AG04449 (cell line): ENCODE measurements around the gene SERPINI2.

Experiments used
- CTCF ChIA-PET: fragments of 350-600 bp; formaldehyde crosslinking; extraction: SDS; loops from one replicate; lab custom pipeline; 2021; ENCODE audit warnings: antibody characterized with exemption; lab: Yijun Ruan, JAX
- POLR2A ChIA-PET: fragments of 400-600, 350-600 bp; formaldehyde crosslinking; extraction: SDS; loops from one replicate; lab custom pipeline; 2020; ENCODE audit warnings: antibody characterized with exemption, inconsistent platforms; lab: Yijun Ruan, JAX
- DNase-seq: peaks from one replicate; pipeline ENCODE4 v3.0.0-alpha.2; 2010; ENCODE audit warnings: low read depth, low spot score
- H3K4me3 ChIP-seq: 2 replicates; pipeline ENCODE4 v1.5.1; 2011; ENCODE audit warnings: low read depth, mild to moderate bottlenecking, control low read depth, low read length
- TF ChIP-seq, protein P1 (sequence below): IDR thresholded peaks from one replicate; pipeline ENCODE4 v1.5.1; 2011; ENCODE audit warnings: mild to moderate bottlenecking, moderate library complexity, low read length, control low read depth, inconsistent platforms; ENCODE audit not compliant: insufficient read depth; ENCODE audit errors: missing control alignments

SERPINI2 gene

GRCh38 chr3:167483708-167484475 lies 10.1 kb upstream of the SERPINI2 start:
- DNase-seq: no peak
- ChIA-PET CTCF (no interaction called here), POLR2A (no interaction called here)
- no peak overlapping the region for H3K4me3 ChIP-seq
- TF ChIP-seq, protein P1, sequence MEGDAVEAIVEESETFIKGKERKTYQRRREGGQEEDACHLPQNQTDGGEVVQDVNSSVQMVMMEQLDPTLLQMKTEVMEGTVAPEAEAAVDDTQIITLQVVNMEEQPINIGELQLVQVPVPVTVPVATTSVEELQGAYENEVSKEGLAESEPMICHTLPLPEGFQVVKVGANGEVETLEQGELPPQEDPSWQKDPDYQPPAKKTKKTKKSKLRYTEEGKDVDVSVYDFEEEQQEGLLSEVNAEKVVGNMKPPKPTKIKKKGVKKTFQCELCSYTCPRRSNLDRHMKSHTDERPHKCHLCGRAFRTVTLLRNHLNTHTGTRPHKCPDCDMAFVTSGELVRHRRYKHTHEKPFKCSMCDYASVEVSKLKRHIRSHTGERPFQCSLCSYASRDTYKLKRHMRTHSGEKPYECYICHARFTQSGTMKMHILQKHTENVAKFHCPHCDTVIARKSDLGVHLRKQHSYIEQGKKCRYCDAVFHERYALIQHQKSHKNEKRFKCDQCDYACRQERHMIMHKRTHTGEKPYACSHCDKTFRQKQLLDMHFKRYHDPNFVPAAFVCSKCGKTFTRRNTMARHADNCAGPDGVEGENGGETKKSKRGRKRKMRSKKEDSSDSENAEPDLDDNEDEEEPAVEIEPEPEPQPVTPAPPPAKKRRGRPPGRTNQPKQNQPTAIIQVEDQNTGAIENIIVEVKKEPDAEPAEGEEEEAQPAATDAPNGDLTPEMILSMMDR: no peak

- no peak overlapping the region for H3K4me3 ChIP-seq
- ChIA-PET CTCF (no interaction called here), POLR2A (no interaction called here)
- TF ChIP-seq, protein P1: no peak
- no peak for DNase-seq
Measured at GRCh38 chr3:167481164-167481563, 7.3 kb upstream of the SERPINI2 start.

GRCh38 chr3:167480748-167481147 lies 6.9 kb upstream of the SERPINI2 start:
- TF ChIP-seq, protein P1: no peak
- DNase-seq: no peak
- CTCF ChIA-PET: no interaction called here
- POLR2A ChIA-PET: no interaction called here
- H3K4me3 ChIP-seq: no peak overlapping the region

GRCh38 chr3:167469381-167469780 lies 4.5 kb downstream of the SERPINI2 start:
- ChIA-PET CTCF (no interaction called here), POLR2A (no interaction called here)
- TF ChIP-seq, protein P1: no peak
- H3K4me3 ChIP-seq: no peak overlapping the region
- DNase-seq: no peak

- DNase-seq: no peak
- TF ChIP-seq, protein P1: no peak
- POLR2A ChIA-PET: no interaction called here
- H3K4me3 ChIP-seq: no peak overlapping the region
- CTCF ChIA-PET: no interaction called here
Measured at GRCh38 chr3:167467848-167468611, 5.8 kb downstream of the SERPINI2 start.

- POLR2A ChIA-PET: no interaction called here
- TF ChIP-seq, protein P1: no peak
- CTCF ChIA-PET: no interaction called here
- no peak overlapping the region for H3K4me3 ChIP-seq
- DNase-seq: no peak
Measured at GRCh38 chr3:167466966-167467365, 6.9 kb downstream of the SERPINI2 start.
